Left ventricle myocardium superior (tissue), 1 donor: ENCODE results near the gene STAC. TPM values are rescaled to one million over a fixed set of nuclear protein-coding genes. Genes with fewer than 3 reads are reported as not detected.

Source experiments
- ATAC-seq: fragments of 200-7000 bp; cut with Tn5 transposase; one replicate; pipeline ENCODE4 v1.9.1; 2020; ENCODE audit warnings: mild to moderate bottlenecking, moderate library complexity
- DNase-seq: peaks from one replicate; pipeline ENCODE4 v3.0.0-alpha.2; 2020
- intact Hi-C: fragments of 100-400 bp; cut with micrococcal nuclease; formaldehyde crosslinking; loops from one replicate; pipeline ENCODE4 v1.11.0; 2022
- long read RNA-seq: library from polyadenylated mRNA; unstranded; transcript quantifications from one replicate; pipeline ENCODE4 v2.0.0, GENCODE V29; 2021
- total RNA-seq: library from RNA; stranded (reverse); fragmentation: NEBNext Ultra II Directional; extraction: Animal tissue kit (Norgen Biotek cat#: 25700); gene quantifications from one replicate; pipeline ENCODE4 v1.2.1, GENCODE V29; 2021
- donor health status: DM: no; HTN: yes; CAD: no; lungs with severe emphysema.

The STAC gene, protein sequence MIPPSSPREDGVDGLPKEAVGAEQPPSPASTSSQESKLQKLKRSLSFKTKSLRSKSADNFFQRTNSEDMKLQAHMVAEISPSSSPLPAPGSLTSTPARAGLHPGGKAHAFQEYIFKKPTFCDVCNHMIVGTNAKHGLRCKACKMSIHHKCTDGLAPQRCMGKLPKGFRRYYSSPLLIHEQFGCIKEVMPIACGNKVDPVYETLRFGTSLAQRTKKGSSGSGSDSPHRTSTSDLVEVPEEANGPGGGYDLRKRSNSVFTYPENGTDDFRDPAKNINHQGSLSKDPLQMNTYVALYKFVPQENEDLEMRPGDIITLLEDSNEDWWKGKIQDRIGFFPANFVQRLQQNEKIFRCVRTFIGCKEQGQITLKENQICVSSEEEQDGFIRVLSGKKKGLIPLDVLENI
- total RNA-seq: 0.69 TPM
- long read RNA-seq: 0 reads

DNA sequence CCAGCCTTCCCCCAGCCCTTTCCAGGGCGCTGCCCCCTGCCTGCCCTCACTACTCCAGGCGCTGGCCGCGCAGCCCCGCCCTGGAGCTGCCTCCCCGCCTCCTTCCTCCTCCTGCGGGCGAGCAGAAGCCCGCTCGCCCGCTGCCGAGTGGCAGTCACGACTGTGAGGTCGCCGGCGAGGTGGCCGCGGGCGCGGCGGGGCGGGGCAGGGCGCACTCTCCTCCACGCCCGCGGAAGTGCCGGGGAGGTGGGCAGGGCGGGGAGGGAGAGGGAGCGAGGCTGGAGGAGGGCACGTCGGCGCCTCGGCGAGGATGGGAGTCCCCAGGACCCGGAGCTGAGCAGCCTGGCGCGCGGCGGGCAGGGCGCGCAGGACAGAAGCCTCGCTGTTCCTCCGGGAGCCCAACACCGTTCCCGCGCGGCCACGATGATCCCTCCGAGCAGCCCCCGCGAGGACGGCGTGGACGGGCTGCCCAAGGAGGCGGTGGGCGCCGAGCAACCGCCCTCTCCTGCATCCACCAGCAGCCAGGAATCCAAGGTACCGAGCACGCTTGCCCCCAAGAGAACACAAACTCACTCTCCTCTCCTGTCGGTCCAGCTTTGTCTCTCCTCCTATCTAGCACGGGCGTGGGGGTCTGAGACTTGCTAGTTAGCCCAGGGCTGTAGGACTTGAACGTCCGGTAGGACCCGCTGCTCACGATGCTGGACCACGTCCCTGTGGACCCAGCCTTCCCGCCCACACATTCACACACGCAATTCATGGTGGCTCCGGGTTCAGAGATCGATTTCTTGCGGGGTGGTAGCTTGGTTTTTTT, at the start of gene STAC:
TSS of gene STAC (plus strand) at position 284 of the 811 bp plus-strand sequence. CDS start at position 424, 140 bp downstream.
- ATAC-seq (peak; percentile 40), DNase-seq (peak; percentile 21)
- intact Hi-C loops: no loop called here

DNA sequence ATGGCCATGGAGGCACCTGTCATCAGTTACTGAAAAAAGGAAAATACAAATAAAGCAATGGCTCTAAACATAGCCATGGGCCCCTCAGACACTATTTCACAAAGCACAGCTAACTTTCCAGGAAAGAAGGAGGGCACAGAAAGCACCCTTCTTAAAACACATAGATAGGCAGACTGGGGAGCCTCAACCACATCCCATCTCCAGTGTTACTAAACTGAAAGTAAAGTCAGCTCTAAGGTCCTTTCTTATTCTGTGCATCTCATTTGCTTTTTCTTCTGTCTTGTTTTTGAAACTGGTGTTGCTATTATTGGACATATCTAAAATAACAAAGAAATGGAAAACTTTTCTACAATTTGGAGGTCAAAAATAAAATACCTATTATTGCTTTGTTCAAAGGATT, 48.2 kb upstream of the STAC start:
- DNase-seq: no peak
- ATAC-seq: no peak
- intact Hi-C loops: no loop called here

DNA sequence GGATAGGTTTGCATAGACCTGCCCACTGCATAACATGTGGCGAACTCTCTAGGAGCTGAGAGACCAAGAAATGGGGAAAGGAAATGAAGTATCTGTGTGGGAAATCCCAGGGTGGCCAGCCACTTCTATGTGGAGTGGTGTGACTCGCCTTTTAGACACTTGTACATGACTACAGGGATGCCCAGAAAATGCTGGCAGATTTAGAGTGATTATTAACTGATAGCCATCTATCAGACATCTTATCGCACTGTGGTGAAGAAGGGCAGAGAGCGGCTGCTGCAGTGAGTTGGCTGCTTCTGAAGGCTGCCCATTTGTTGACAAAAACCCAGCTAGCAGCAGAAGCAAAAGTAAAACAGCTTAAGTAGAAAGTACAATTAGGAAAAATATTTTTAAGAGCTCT, 18.1 kb upstream of the STAC start:
- ATAC-seq: no peak
- no peak for DNase-seq
- intact Hi-C loops: no loop called here

DNA sequence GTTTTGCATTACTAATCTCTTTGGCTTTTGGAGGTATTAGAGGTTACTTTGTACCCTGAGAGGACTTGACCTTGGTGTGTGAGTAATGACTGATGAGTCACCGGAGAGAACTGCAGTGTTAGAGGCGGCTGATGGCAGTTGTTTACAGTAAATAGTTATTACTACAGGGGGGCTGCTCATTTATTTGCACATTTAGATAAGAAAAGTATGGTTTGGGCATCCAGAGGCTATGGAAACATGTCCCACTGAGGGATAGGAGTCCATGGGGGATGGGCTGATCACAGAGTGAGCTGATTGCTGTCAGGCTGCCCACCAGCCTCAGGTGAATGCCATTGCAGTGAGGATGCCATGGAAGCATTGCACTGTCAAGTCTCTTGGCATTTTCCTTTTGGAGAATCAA, 17.3 kb upstream of the STAC start:
- DNase-seq (no peak), ATAC-seq (no peak)
- intact Hi-C loops: no loop called here

DNA sequence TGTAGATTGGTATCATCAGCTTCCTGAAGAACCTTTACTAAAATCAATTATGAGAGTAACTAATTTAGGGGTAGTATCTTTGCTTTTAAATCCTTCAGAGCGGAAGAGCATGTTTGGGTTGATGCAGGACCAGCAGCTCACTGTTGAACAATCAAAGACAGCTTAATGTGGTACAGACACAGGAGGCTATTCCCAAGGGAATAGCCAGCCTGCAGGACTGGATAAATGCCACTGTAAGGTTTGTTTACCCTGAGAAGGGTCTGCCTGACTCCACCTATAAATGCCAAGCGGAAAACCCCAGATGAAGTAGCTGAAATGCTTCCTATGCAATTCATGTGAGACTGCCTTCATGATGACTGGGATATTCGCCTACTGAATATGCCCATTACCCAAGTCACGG, 16.0 kb upstream of the STAC start:
- DNase-seq (no peak), ATAC-seq (no peak)
- intact Hi-C loops: no loop called here

DNA sequence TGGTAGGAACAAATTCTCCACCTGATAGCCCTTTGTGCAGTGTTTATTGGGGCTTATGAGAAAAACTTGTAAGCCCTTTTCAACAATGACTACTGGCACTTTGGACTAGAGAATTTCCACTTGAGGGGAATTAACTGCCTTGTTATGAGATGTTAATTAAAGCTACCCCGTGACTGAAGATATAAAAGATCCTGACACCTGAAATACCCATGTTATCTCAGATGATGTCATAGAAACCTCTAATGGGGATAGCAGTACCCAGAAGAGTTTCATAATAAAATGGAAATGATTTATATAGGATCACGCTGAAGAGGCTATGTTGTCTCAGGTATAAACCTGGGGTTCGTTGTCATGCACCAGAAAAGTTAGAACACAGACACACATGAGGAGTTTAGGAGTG, 14.5 kb upstream of the STAC start:
- DNase-seq: no peak
- intact Hi-C loops: no loop called here
- no peak for ATAC-seq

DNA sequence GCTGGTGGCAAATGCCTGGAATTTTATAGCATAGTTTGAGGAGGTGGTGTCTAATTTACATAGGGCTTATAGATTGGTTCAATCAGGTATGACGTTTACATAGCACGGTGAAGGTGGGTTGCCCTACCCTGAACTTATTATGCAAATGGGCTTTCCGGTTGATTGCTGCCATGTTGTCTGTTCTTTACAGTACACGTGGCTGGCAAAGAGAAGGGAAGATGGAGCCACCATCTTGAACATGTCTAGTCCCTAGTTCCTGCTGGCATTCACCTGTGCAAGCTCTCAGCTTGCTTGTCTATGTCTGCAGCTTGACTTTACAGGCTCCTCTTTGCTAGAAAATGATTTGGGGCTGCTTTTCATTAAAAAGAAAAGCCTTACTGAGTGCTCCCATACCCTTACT, 14.0 kb upstream of the STAC start:
- DNase-seq: no peak
- ATAC-seq: no peak
- intact Hi-C loops: no loop called here

DNA sequence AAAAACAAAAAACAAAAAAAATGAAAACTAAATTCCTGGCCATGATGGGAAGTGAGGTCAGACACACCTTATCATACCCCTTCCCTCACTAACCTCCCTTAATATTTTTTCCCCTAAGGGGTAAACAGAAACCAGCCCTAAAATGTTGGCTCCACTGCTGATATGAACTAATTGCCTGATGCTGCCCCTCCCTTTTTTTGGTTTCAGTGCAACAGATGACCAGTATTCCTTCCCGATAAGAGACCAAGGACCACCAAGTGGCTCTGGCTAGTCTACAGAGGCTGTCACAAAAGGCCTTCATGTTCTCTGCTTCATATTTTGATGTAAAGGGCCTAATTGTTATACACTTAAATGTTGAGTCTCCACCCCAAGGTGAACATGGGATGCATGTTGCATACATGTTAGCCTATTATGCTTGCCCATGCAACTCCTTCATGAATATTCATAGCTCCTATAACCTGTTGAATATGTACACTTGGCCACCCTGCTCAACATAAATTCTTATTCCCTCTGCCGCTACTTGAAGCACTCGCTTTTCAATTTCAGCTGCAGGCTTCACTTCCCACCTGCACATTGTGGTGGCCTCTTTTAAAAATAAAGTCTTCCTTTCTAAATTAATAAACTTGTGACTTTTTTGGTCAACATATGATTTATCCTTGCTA, 12.3 kb upstream of the STAC start:
- ATAC-seq: no peak
- intact Hi-C loops: no loop called here
- DNase-seq: no peak

DNA sequence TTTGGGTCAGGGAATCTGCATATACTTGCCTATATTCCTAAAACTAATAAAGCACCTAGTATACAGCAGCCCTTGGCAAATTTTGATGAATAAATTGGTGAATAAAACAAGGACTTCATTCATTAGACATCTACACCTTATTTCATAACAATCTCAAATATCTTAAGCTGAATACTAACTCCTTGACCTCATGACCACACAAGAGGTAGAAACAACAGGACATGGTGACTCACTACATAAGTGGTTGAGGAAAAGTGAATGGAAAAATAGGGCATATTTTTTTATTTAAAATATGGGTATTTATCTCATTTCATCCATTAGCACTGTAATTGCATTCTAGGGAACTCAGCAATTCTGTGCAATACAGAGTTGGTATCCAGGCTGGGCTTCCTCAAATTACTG, 7.8 kb upstream of the STAC start:
- ATAC-seq (no peak), DNase-seq (no peak)
- intact Hi-C loops: no loop called here

DNA sequence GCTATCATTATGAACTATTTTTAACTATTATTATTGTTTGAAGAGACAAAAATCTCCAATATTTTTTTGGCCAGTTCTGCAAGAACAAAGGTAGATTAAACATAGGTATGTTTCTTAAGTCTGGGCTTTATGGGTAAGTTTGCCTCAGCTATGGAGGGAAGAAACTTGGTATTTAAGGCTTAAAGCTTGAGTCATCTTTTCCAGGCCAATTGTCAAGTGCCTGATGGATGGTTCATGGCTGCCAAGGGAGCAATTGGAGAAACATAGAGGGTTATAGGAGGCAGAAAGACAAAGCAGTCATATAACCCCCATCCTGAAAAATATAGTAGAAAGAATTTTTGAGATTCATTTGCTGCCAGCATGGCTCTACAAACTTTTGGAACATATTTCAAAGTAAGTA, 7.2 kb upstream of the STAC start:
- intact Hi-C loops: no loop called here
- ATAC-seq (no peak), DNase-seq (no peak)

DNA sequence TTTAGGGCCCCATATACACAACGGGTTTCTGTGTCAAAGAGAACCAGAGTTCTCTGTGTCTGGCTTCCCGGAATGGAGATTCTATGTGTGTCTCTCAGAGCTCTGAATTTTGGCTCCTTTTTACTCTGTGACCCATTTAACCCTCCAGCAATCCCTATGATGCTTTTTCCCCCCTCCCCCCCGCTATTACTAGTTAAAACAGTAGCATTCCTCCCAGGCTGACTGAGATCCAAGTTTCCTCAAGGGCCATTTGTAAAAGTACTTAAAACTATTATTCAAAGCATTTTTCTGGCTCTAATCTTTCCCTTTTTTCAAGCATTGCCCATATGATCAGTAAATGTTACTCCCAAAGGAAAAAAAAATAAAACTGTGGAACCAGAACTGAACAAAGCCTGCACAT, 6.6 kb upstream of the STAC start:
- no peak for ATAC-seq
- no peak for DNase-seq
- intact Hi-C loops: no loop called here

DNA sequence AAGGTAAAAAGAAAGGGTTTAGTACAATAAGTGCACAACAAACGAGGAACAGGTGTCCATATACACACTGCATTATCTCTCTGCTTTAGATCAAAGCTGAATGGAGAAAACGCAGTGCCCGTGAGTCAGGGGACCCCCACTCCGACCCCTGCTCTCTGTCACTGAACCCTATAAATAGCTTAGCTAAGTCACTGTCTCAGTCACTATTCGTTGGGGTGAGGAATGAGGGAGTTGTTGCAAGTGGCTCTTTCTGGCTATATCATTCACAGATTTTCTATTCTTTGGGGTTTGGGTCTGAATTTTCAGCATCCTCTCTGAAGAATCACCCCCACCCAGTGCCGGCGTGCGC, 458 bp upstream of the STAC start:
- intact Hi-C loops: no loop called here
- DNase-seq (no peak), ATAC-seq (no peak)

DNA sequence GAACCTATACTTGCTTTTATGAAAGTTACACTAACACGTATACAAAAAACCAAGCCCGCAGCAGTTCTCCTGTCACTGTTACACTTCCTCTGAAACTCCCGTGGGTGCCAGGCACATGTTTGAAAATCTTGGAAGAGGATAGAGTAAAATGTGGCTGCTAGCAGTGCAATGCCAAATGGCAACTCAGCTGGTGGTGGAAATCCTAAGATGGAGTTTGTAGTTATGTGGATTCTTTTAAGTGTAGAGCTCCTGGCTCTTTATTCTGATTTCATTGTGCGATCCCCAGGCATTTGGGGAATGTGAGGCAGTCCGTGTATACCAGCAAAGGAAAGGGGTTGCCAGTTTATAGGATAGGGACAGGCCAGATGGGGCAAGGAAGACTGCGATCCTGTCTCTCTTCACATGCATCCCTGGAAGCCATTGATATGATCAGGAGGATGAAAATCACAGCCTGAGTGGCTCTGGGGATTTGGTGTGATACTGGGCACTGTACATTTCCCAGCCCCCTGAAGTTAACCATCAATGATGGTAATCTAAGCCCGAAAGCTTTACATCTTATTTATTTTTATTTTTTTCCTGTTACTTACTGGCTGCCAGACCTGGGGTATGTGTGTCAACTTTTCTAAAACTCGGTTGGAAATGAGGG, 1.1 kb downstream of the STAC start:
- no peak for DNase-seq
- no peak for ATAC-seq
- intact Hi-C loops: no loop called here

DNA sequence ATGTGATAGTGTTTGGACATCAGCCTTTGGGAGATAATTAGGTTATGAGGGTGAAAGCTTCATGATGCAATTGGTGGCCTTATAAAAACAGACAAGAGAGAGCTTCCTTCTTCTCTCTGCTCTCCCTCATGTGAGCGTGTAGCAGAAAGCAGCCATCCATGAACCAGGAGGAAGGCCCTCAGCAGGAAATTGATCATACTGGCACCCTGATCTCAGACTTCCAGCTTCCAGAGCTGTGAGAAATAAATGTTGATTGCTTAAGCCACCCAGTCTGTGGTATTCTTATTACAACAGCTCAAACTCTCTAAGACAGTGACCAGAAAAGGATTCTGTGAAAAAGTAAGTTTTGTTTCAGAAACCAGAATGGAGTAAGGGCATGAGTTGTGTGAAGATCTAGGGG, 13.3 kb downstream of the STAC start:
- intact Hi-C loops: no loop called here
- ATAC-seq (no peak), DNase-seq (no peak)

DNA sequence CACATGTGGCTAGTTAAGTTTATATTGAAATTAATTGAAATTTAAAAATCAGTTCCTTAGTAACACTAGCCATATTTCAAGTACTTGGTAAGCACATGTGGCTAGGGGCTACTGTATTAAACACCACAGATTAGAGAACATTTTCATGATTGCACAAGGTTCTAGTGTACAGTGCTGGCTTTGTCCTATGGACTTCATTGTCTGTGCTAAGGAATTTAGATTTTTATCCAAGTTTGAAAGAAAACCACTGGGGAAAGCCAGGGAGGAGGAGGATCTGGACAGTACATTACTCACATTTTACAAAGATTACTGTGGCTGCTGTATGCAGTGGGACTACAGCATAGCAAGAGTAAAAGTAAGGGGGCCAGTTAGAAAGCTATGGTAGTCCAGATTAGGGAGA, 13.9 kb downstream of the STAC start:
- intact Hi-C loops: no loop called here
- no peak for DNase-seq
- ATAC-seq: no peak

DNA sequence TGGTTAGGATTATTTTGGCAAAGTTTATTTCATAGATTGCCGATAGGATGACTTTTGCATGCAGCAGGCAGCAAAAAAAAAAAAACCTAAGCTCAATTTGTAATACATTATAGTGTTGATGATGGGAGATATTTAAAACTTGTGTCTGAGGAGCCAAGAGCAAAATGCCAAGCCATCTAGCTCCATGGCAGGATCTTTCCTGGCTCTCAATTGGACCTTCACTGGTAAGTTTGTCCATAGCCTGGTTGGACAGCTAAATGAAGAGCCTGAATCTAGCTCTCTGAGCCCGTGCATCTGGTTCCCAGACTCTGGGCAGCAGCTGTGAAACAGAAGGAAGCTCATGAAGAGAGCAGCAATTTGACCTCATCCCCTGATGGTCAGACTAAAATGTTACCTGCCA, 17.5 kb downstream of the STAC start:
- DNase-seq: no peak
- intact Hi-C loops: no loop called here
- ATAC-seq: no peak

DNA sequence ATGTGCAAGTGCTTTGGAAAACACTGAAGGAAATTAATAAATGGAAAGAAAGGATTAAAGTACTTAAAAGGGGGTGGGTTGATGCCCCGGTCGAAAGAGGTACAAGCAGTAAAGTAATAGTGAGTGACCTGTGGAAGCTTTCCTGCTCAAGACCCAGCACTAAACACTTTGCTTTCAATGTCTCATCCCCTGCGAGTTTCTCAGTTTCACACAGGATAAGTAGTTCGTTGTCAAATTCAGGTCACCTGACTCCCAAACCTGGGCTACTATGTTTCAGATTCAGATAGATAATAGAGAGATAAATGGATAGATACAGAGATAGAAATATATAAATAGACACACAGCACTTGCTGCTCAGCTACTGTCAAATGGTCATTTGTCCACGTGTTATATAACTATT, 19.6 kb downstream of the STAC start:
- intact Hi-C loops: no loop called here
- no peak for ATAC-seq
- no peak for DNase-seq

DNA sequence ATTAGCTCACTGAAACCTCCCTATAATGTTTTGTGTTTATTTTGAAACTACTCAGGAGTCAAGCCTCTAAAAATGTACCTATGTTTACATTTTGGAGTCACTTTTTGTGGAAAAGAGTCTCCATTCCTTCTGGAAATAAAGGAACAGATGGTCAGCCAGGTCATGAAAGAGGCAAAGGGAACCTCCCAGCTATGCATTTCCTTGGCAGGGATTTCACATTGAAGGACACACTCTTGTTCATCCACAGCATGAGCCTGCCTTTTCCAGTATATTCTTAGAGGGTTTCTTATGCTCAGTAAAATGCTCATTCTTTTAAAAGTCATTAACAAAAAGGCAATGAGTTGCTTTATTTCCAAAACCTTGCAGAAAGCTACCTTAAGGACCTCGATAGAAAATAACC, 20.8 kb downstream of the STAC start:
- intact Hi-C loops: no loop called here
- DNase-seq (no peak), ATAC-seq (no peak)

DNA sequence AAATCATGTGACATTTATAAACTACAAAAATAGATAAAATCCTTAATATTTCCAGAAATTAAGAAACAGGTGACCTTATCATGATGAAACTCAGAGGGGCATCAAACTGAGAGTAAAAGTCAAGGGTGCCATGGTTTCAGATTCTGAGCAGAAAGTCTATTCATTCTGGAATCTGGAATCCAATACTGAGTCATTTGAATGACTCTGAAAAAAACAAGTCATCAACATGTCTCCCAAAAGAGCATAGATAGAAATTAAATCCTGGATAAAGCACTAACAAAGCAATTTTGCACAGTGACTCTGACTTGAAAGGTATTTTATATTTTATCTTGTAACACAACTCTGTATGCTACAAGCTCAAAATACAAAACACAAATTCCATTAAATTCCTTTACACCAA, 23.4 kb downstream of the STAC start:
- DNase-seq: no peak
- intact Hi-C loops: no loop called here
- ATAC-seq: no peak

DNA sequence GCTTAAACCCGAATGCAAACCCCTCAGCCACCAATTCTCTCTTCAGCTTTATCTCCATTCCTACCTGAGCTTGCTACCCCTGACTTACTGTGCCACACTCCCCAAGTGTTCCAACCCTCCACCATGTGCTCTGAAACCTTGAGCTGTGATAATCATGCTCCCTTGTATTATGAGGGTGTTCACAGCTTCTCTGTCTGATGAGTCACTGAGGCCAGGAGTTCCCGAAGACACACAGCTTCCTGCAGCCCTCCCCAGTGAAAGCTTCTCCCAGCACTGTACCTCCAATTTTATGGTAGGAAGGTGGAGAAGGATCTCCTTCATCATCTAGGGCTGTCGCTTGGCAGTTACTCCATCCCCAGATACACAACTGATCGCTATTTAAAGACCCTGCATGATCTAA, 24.9 kb downstream of the STAC start:
- ATAC-seq (no peak), DNase-seq (no peak)
- intact Hi-C loops: no loop called here
